HG02610 (cell line): ENCODE data around the gene ADAT3.

Experiments used
- ATAC-seq: cut with Tn5 transposase; IDR thresholded peaks from one replicate; pipeline ENCODE4 v1.9.1; 2021; ENCODE audit warnings: mild to moderate bottlenecking, moderate library complexity; ENCODE audit not compliant: unreplicated experiment

The ADAT3 gene

GRCh38 chr19:1912760-1913505, 7.7 kb downstream of the ADAT3 start:
- ATAC-seq: no peak

- no peak for ATAC-seq
Observed at GRCh38 chr19:1913781-1914577, 8.8 kb downstream of the ADAT3 start.

GRCh38 chr19:1914826-1915341, 9.7 kb downstream of the ADAT3 start:
- ATAC-seq: no peak

- ATAC-seq: no peak
Observed at GRCh38 chr19:1917146-1917545, 11.9 kb downstream of the ADAT3 start.

- ATAC-seq: no peak
Observed at GRCh38 chr19:1917926-1918325, 12.7 kb downstream of the ADAT3 start.

GRCh38 chr19:1918975-1919374, 13.8 kb downstream of the ADAT3 start:
- ATAC-seq: no peak

- no peak for ATAC-seq
Observed at GRCh38 chr19:1920644-1921043, 15.4 kb downstream of the ADAT3 start.

- no peak for ATAC-seq
Observed at GRCh38 chr19:1921326-1921725, 16.1 kb downstream of the ADAT3 start.

- ATAC-seq: no peak
Observed at GRCh38 chr19:1921825-1922224, 16.6 kb downstream of the ADAT3 start.

- ATAC-seq: no peak
Observed at GRCh38 chr19:1922803-1923202, 17.6 kb downstream of the ADAT3 start.

- ATAC-seq: no peak
Observed at GRCh38 chr19:1923319-1923718, 18.1 kb downstream of the ADAT3 start.

- no peak for ATAC-seq
Observed at GRCh38 chr19:1924320-1924961, 19.2 kb downstream of the ADAT3 start.

GRCh38 chr19:1925544-1925943, 20.3 kb downstream of the ADAT3 start:
- ATAC-seq: no peak

- peak; percentile 79 for ATAC-seq
Observed at GRCh38 chr19:1929021-1929742, 24.0 kb downstream of the ADAT3 start.

- ATAC-seq: no peak
Observed at GRCh38 chr19:1931445-1931844, 26.2 kb downstream of the ADAT3 start.

GRCh38 chr19:1932395-1932794, 27.2 kb downstream of the ADAT3 start:
- ATAC-seq: no peak

GRCh38 chr19:1933244-1933643, 28.0 kb downstream of the ADAT3 start:
- no peak for ATAC-seq

GRCh38 chr19:1933942-1934341, 28.7 kb downstream of the ADAT3 start:
- no peak for ATAC-seq

GRCh38 chr19:1935484-1936208, 30.4 kb downstream of the ADAT3 start:
- ATAC-seq: no peak

- no peak for ATAC-seq
Observed at GRCh38 chr19:1936430-1936829, 31.2 kb downstream of the ADAT3 start.
